ENCODE measurements around the gene C1orf116.
"Not testable (repeated sequence)": the region's sequence is repeated elsewhere in the genome, so short reads cannot be mapped to it uniquely, and the experiment has no call there.

DNA sequence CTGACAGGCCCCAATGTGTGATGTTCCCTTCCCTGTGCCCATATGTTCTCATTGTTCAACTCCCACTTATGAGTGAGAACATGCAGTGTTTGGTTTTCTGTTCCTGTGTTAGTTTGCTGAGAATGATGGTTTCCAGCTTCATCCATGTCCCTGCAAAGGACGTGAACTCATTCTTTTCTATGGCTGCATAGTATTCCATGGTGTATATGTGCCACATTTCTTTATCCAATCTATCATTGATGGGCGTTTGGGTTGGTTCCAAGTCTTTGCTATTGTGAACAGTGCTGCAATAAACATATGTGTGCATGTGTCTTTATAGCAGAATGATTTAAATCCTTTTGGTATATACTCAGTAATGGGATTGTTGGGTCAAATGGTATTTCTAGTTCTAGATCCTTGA is 8.8 kb upstream of the C1orf116 start:
- not testable (repeated sequence) for TF ChIP-seq POLR2A (IDR thresholded peaks at IDR 0.05; ENCODE audit: low read length); RAD21 (conservative IDR thresholded peaks at IDR 0.05 in 1 of 2, IDR thresholded peaks at IDR 0.05 in 1 of 2); FOSB (CRISPR knock-in tag; IDR thresholded peaks at IDR 0.05); MAZ (IDR thresholded peaks at IDR 0.05; ENCODE audit: borderline replicate concordance, low read depth, low read length); CTCF (IDR thresholded peaks at IDR 0.05); RFX5 (IDR thresholded peaks at IDR 0.05)

Data from A549 (cell line).